Fibroblast of pulmonary artery (primary cell): ENCODE results near the gene CENPP.
"Not testable (repeated sequence)": the region's sequence is repeated elsewhere in the genome, so short reads cannot be mapped to it uniquely, and the experiment has no call there.

Source experiments
- DNase-seq: peaks from one replicate; pipeline ENCODE4 v3.0.0-alpha.2; 2010; ENCODE audit warnings: low read depth
- H3K4me3 ChIP-seq: replicated peaks from 2 replicates; pipeline ENCODE4 v1.5.1; 2011; ENCODE audit warnings: low read depth, mild to moderate bottlenecking, control low read depth, low read length, moderate library complexity
- CTCF ChIP-seq: IDR thresholded peaks from 2 replicates; pipeline ENCODE4 v1.5.1; 2011; ENCODE audit warnings: mild to moderate bottlenecking, control low read depth, low read length, inconsistent platforms; ENCODE audit errors: missing control alignments

Gene CENPP

GRCh38 chr9:92408747-92409478, 83.2 kb downstream of the CENPP start:
- DNase-seq, result no peak
- H3K4me3 ChIP-seq, result no peak overlapping the region
- TF ChIP-seq CTCF, result no peak

GRCh38 chr9:92411157-92411556, 85.4 kb downstream of the CENPP start:
- not testable (repeated sequence) for H3K4me3 ChIP-seq, DNase-seq

- no peak for DNase-seq
- no peak overlapping the region for H3K4me3 ChIP-seq
- no peak for TF ChIP-seq CTCF
These were observed 88.8 kb downstream of the CENPP start for GRCh38 chr9:92414566-92414965.

- no peak for TF ChIP-seq CTCF
- no peak overlapping the region for H3K4me3 ChIP-seq
- DNase-seq, result no peak
These were observed 97.0 kb downstream of the CENPP start for GRCh38 chr9:92422611-92423338.

- no peak for DNase-seq
- no peak for TF ChIP-seq CTCF
- H3K4me3 ChIP-seq, result no peak overlapping the region
These were observed 97.9 kb downstream of the CENPP start for GRCh38 chr9:92423612-92424011.

GRCh38 chr9:92424340-92424739, 98.6 kb downstream of the CENPP start, which contains the start of gene OMD:
TSS of gene OMD (minus strand) at chr9:92424471. CDS start at chr9:92417558, 6,913 bp downstream.
- DNase-seq, result no peak
- no peak within 1 kb of the TSS for H3K4me3 ChIP-seq
- no peak for TF ChIP-seq CTCF

- TF ChIP-seq CTCF, result no peak
- no peak overlapping the region for H3K4me3 ChIP-seq
- DNase-seq, result peak; percentile 35
These were observed 99.7 kb downstream of the CENPP start for GRCh38 chr9:92425474-92425873.
